ENCODE results near the gene NPHP4. TPM values are rescaled to one million over a fixed set of nuclear protein-coding genes. Genes with fewer than 3 reads are reported as not detected.

The NPHP4 gene
- total and polyA plus RNA-seq, 9 of the 15 experiments (the other 6 are each of a cell fraction or from before 2014, with no cell fraction given): 0.52 to 26.2 (median 6.7) TPM

GRCh38 chr1:5996641-5997270, 4.5 kb upstream of the NPHP4 start:
- Histone ChIP-seq H3K79me2 (ENCODE audit: control insufficient read depth, insufficient read depth, low read length) (peaks cover 26% of the 10 kb centered on the region), H3K4me3 (no peak overlapping the region), H3K27ac (ENCODE audit: extremely low read depth, low read depth, low read length) (no peak overlapping the region), H3K9me3 (replicated peaks; ENCODE audit: control insufficient read depth, insufficient read depth, low read depth, low read length) (no peaks in the 10 kb centered on the region), H3K36me3 (ENCODE audit: control insufficient read depth, insufficient read depth, low read length) (peaks cover 19% of the 10 kb centered on the region; the same call in 2 of the 3 replicates), H3K27me3 (ENCODE audit: control insufficient read depth in 2 of 2, insufficient read depth in 2 of 2, low read length in 2 of 2) (no peaks in the 10 kb centered on the region), H4K20me1 (replicated peaks; ENCODE audit: control insufficient read depth, insufficient read depth, low read length) (peaks cover 21% of the 10 kb centered on the region), H3K4me2 (ENCODE audit: insufficient read depth, low read length) (no peak overlapping the region), H3K4me1 (replicated peaks in 1 of 2; ENCODE audit: control insufficient read depth in 2 of 2, insufficient read depth in 2 of 2, low read length in 2 of 2) (peaks cover 13 to 62% of the 10 kb centered on the region in 2 experiments; a peak in 4 of 5 replicates), H2AFZ (ENCODE audit: low read depth, low read length) (no peak overlapping the region), H3K9ac (ENCODE audit: insufficient read depth in 1 of 2, low read depth in 2 of 2, low read length in 2 of 2) (peak overlapping the region in 1 of 2 experiments; percentile 61; a peak in 2 of 4 replicates), H3K9me1 (ENCODE audit: control insufficient read depth, insufficient read depth, low read length) (peaks cover 13% of the 10 kb centered on the region)
- no TSS peak for BruUV-seq (replicated peaks)
- no peak for FAIRE-seq
- ChIA-PET POLR2A (interaction anchor here (0.7 kb wide), 1 partner anchor 33 kb away, joined by 3 read pairs; no protein-coding TSS in a partner anchor), CTCF (ENCODE audit: low intra/inter-chr PET ratio) (no interaction called here)
- intact Hi-C loops (cut with micrococcal nuclease) (no loop called here), in situ Hi-C loops (cut with MboI) (no loop called here)
- 80% methylated on average over 16 of the region's 16 CpGs for WGBS (ENCODE audit: insufficient coverage, low coverage, missing lambda C conversion rate)
- no peak for DNase-seq (ENCODE audit: extremely low read depth in 1 of 4, low spot score in 3 of 4)
- no peak for ATAC-seq
- TF ChIP-seq ZNF133 (CRISPR knock-in tag; IDR thresholded peaks at IDR 0.05) (no peak), BRD4 (IDR thresholded peaks at IDR 0.05) (no peak)

GRCh38 chr1:5995871-5996630, 3.8 kb upstream of the NPHP4 start:
- intact Hi-C loops (cut with micrococcal nuclease) (no loop called here), in situ Hi-C loops (cut with MboI) (no loop called here)
- peaks cover 19% of the 10 kb centered on the region for H4K20me1 ChIP-seq (replicated peaks; ENCODE audit: control insufficient read depth, insufficient read depth, low read length)
- no peak for ATAC-seq
- FAIRE-seq: no peak
- peaks cover 13% of the 10 kb centered on the region for H3K9me1 ChIP-seq (ENCODE audit: control insufficient read depth, insufficient read depth, low read length)
- peak in 2 of 4 experiments; percentile 25 to 38 for DNase-seq (ENCODE audit: extremely low read depth in 1 of 4, low spot score in 3 of 4)
- H3K4me2 ChIP-seq (ENCODE audit: insufficient read depth, low read length): no peak overlapping the region
- H3K27me3 ChIP-seq (ENCODE audit: control insufficient read depth in 2 of 2, insufficient read depth in 2 of 2, low read length in 2 of 2): no peaks in the 10 kb centered on the region
- ChIA-PET CTCF (ENCODE audit: low intra/inter-chr PET ratio) (no interaction called here), POLR2A (no interaction called here)
- H3K9ac ChIP-seq (ENCODE audit: insufficient read depth in 1 of 2, low read depth in 2 of 2, low read length in 2 of 2): peak overlapping the region in 1 of 2 experiments; percentile 29; a peak in 1 of 4 replicates
- H3K79me2 ChIP-seq (ENCODE audit: control insufficient read depth, insufficient read depth, low read length): peaks cover 32% of the 10 kb centered on the region
- H3K27ac ChIP-seq (ENCODE audit: extremely low read depth, low read depth, low read length): no peak overlapping the region
- no peak for TF ChIP-seq ZNF79 (CRISPR knock-in tag; IDR thresholded peaks at IDR 0.05; ENCODE audit: low read depth)
- no peak for TF ChIP-seq ILK (tag; IDR thresholded peaks at IDR 0.05; ENCODE audit: borderline replicate concordance, low read depth)
- TF ChIP-seq ESRRA (IDR thresholded peaks at IDR 0.05; ENCODE audit: borderline replicate concordance, low read depth): no peak
- TF ChIP-seq NFIC (IDR thresholded peaks at IDR 0.05): no peak
- TF ChIP-seq IFI16 (CRISPR knock-in tag; IDR thresholded peaks at IDR 0.05): no peak
- TF ChIP-seq HDAC1 (IDR thresholded peaks at IDR 0.05): no peak
- no peak for TF ChIP-seq ZNF347 (CRISPR knock-in tag; IDR thresholded peaks at IDR 0.05; ENCODE audit: low read depth)
- BruUV-seq (replicated peaks): no TSS peak
- H3K36me3 ChIP-seq (ENCODE audit: control insufficient read depth, insufficient read depth, low read length): peaks cover 19% of the 10 kb centered on the region; the same call in 2 of the 3 replicates
- whole genome bisulfite sequencing (ENCODE audit: insufficient coverage, low coverage, missing lambda C conversion rate): 90% methylated on average over 17 of the region's 17 CpGs
- H2AFZ ChIP-seq (ENCODE audit: low read depth, low read length): no peak overlapping the region
- no peaks in the 10 kb centered on the region for H3K9me3 ChIP-seq (replicated peaks; ENCODE audit: control insufficient read depth, insufficient read depth, low read depth, low read length)
- peaks cover 15 to 62% of the 10 kb centered on the region in 2 experiments; a peak in 4 of 5 replicates for H3K4me1 ChIP-seq (replicated peaks in 1 of 2; ENCODE audit: control insufficient read depth in 2 of 2, insufficient read depth in 2 of 2, low read length in 2 of 2)
- H3K4me3 ChIP-seq: no peak overlapping the region
